H1 (cell line): ENCODE results near the gene ACTG1. TPM values are rescaled to one million over a fixed set of nuclear protein-coding genes. Genes with fewer than 3 reads are reported as not detected.

ENCODE experiments used
- CTCF ChIA-PET: fragments of 300-600 bp; sonication (Branson Sonifier 250); formaldehyde crosslinking; loops from one replicate; lab custom pipeline; 2021; ENCODE audit not compliant: partially characterized antibody; lab: Charles Lee
- POLR2A ChIA-PET: fragments of 300-600 bp; sonication (Branson Sonifier 250); formaldehyde crosslinking; loops from one replicate; lab custom pipeline; 2021; ENCODE audit warnings: inconsistent platforms; ENCODE audit not compliant: partially characterized antibody; lab: Charles Lee
- DNase-seq, 2 experiments: peaks; one replicate each; pipeline versions ENCODE4 v3.0.0 to v3.0.0-alpha.2; 2010 to 2022; ENCODE audit warnings: low spot score in 2 of 2, low read depth in 1 of 2, mixed read lengths in 1 of 2
- FAIRE-seq: peaks from 2 replicates; lab custom pipeline; 2011; peaks lifted over from hg19 to GRCh38; lab: Jason Lieb, UNC
- H2AFZ ChIP-seq: 2 replicates; pipeline ENCODE4 v1.8.1; 2012; ENCODE audit warnings: low read length, inconsistent platforms
- H2AK5ac ChIP-seq: 2 replicates; pipeline ENCODE4 v1.6.1; 2013; ENCODE audit warnings: low read depth, low read length
- H2BK120ac ChIP-seq: replicated peaks from 2 replicates; pipeline ENCODE3; 2013; ENCODE audit warnings: low read depth, low read length, inconsistent platforms
- H2BK12ac ChIP-seq: 2 replicates; pipeline ENCODE4 v1.6.1; 2013; ENCODE audit warnings: low read depth, low read length
- H2BK15ac ChIP-seq: 2 replicates; pipeline ENCODE4 v1.6.1; 2013; ENCODE audit warnings: low read length
- H2BK20ac ChIP-seq: 2 replicates; pipeline ENCODE4 v1.6.1; 2013; ENCODE audit warnings: low read length
- H2BK5ac ChIP-seq: 2 replicates; pipeline ENCODE4 v1.6.1; 2013; ENCODE audit warnings: low read depth, low read length
- H3K14ac ChIP-seq: 2 replicates; pipeline ENCODE4 v1.6.1; 2013; ENCODE audit warnings: inconsistent platforms; ENCODE audit not compliant: insufficient read length
- H3K18ac ChIP-seq: 2 replicates; pipeline ENCODE4 v1.6.1; 2013; ENCODE audit warnings: low read length; ENCODE audit errors: extremely low read depth
- H3K23ac ChIP-seq: 2 replicates; pipeline ENCODE4 v1.6.1; 2013; ENCODE audit warnings: inconsistent platforms; ENCODE audit not compliant: insufficient read length
- H3K23me2 ChIP-seq: 2 replicates; pipeline ENCODE4 v1.6.1; 2013; ENCODE audit warnings: low read depth, low read length
- H3K27ac ChIP-seq: 2 replicates; pipeline ENCODE4 v1.6.1; 2011; ENCODE audit warnings: low read depth, low read length, inconsistent platforms
- H3K27me3 ChIP-seq, 4 experiments: replicated peaks in 1 of 4; 1 replicate in 1 of 4; 2 replicates in 3 of 4; pipeline versions ENCODE4 v1.6.1 to v1.8.1; 2011 to 2013; ENCODE audit warnings: low read length in 3 of 4, mild to moderate bottlenecking in 3 of 4, inconsistent platforms in 2 of 4, mixed read lengths in 2 of 4, moderate library complexity in 1 of 4; ENCODE audit not compliant: control insufficient read depth in 3 of 4, insufficient read depth in 3 of 4; ENCODE audit errors: extremely low read depth in 1 of 4
- H3K36me3 ChIP-seq, 4 experiments: 2 replicates each; pipeline versions ENCODE4 v1.6.1 to v1.8.1; 2011 to 2013; ENCODE audit warnings: mild to moderate bottlenecking in 4 of 4, low read length in 3 of 4, moderate library complexity in 2 of 4, control low read depth in 1 of 4, inconsistent platforms in 1 of 4; ENCODE audit not compliant: insufficient read depth in 4 of 4, control insufficient read depth in 2 of 4
- H3K4ac ChIP-seq: replicated peaks from 2 replicates; pipeline ENCODE3; 2013; ENCODE audit warnings: low read length, low read depth, mixed read lengths, inconsistent platforms; ENCODE audit not compliant: insufficient read length
- H3K4me1 ChIP-seq, 4 experiments: replicated peaks in 1 of 4; 1 replicate in 1 of 4; 2 replicates in 3 of 4; pipeline versions ENCODE4 v1.6.1 to v1.8.1; 2011 to 2013; ENCODE audit warnings: low read length in 3 of 4, inconsistent platforms in 2 of 4, mixed read lengths in 1 of 4; ENCODE audit not compliant: insufficient read depth in 4 of 4, control insufficient read depth in 3 of 4
- H3K4me2 ChIP-seq, 2 experiments: 2 replicates each; pipeline versions ENCODE4 v1.6.1 to v1.8.1; 2011 to 2013; ENCODE audit warnings: low read depth in 2 of 2, low read length in 2 of 2, control low read depth in 1 of 2, inconsistent platforms in 1 of 2, mild to moderate bottlenecking in 1 of 2; ENCODE audit not compliant: insufficient read depth in 1 of 2
- H3K4me3 ChIP-seq, 4 experiments: fragments of 200-600, 300-600 bp in 1 of 4; sonication (generic), shearing (Covaris generic), sonication (Bioruptor Twin) in 1 of 4; 2 replicates each; pipeline versions ENCODE4 v1.5.1 to v1.8.1; 2011 to 2016; ENCODE audit warnings: low read length in 4 of 4, low read depth in 3 of 4, control low read depth in 2 of 4, inconsistent platforms in 2 of 4, mild to moderate bottlenecking in 2 of 4, mixed read lengths in 1 of 4, moderate library complexity in 1 of 4; ENCODE audit not compliant: insufficient read depth in 2 of 4; ENCODE audit errors: extremely low read depth in 1 of 4
- H3K56ac ChIP-seq: replicated peaks from 2 replicates; pipeline ENCODE3; 2013; ENCODE audit warnings: low read depth, mild to moderate bottlenecking, mixed read lengths, low read length, inconsistent platforms; ENCODE audit not compliant: insufficient read length
- H3K79me1 ChIP-seq: 2 replicates; pipeline ENCODE4 v1.6.1; 2013; ENCODE audit warnings: low read depth, low read length, control low read depth
- H3K79me2 ChIP-seq, 2 experiments: 2 replicates each; pipeline versions ENCODE4 v1.6.1 to v1.8.1; 2012 to 2013; ENCODE audit warnings: low read length in 2 of 2, mild to moderate bottlenecking in 2 of 2, inconsistent platforms in 1 of 2; ENCODE audit not compliant: insufficient read depth in 2 of 2, control insufficient read depth in 1 of 2
- H3K9ac ChIP-seq, 4 experiments: replicated peaks in 1 of 4; 1 replicate in 1 of 4; 2 replicates in 3 of 4; pipeline versions ENCODE4 v1.6.1 to v1.8.1; 2011 to 2013; ENCODE audit warnings: low read depth in 3 of 4, low read length in 3 of 4, control low read depth in 2 of 4, mild to moderate bottlenecking in 2 of 4, moderate library complexity in 2 of 4, inconsistent platforms in 1 of 4; ENCODE audit errors: extremely low read depth in 1 of 4
- H3K9me3 ChIP-seq, 2 experiments: 2 replicates each; pipeline versions ENCODE4 v1.6.1 to v1.8.1; 2012 to 2013; ENCODE audit warnings: mild to moderate bottlenecking in 2 of 2, moderate library complexity in 2 of 2, control low read depth in 1 of 2, inconsistent platforms in 1 of 2, low read depth in 1 of 2, low read length in 1 of 2, mixed read lengths in 1 of 2; ENCODE audit not compliant: insufficient read depth in 2 of 2
- H4K20me1 ChIP-seq, 2 experiments: replicated peaks in 1 of 2; 2 replicates each; pipeline versions ENCODE3 to v1.8.1; 2011 to 2013; ENCODE audit warnings: inconsistent platforms in 2 of 2, low read length in 2 of 2, mild to moderate bottlenecking in 1 of 2; ENCODE audit not compliant: insufficient read depth in 2 of 2, control insufficient read depth in 1 of 2
- H4K5ac ChIP-seq: 2 replicates; pipeline ENCODE4 v1.6.1; 2013; ENCODE audit warnings: low read length, low read depth, mixed read lengths, inconsistent platforms; ENCODE audit not compliant: insufficient read length
- H4K8ac ChIP-seq: 2 replicates; pipeline ENCODE4 v1.8.0; 2013; ENCODE audit warnings: mild to moderate bottlenecking, moderate library complexity, low read length, inconsistent platforms; ENCODE audit not compliant: insufficient read depth; ENCODE audit errors: extremely low read depth
- H4K91ac ChIP-seq: replicated peaks from 2 replicates; pipeline ENCODE3; 2013; ENCODE audit warnings: low read length, mixed read lengths, inconsistent platforms; ENCODE audit not compliant: insufficient read length
- EZH2 ChIP-seq: fragments of 200-600 bp; sonication (generic); IDR thresholded peaks from 2 replicates; pipeline ENCODE4 v1.7.1; 2012; ENCODE audit warnings: low read depth, mild to moderate bottlenecking, moderate library complexity, low read length, inconsistent platforms; ENCODE audit not compliant: severe bottlenecking
- GTF2F1 ChIP-seq: IDR thresholded peaks from 2 replicates; pipeline ENCODE4 v1.6.1; 2012; ENCODE audit warnings: low read depth, low read length, improper control_type of control experiment, borderline replicate concordance
- KDM4A ChIP-seq: IDR thresholded peaks from one replicate; pipeline ENCODE4 v1.7.1; 2012; ENCODE audit warnings: low read depth, mild to moderate bottlenecking, moderate library complexity, low read length, inconsistent platforms; ENCODE audit not compliant: severe bottlenecking
- MAFK ChIP-seq: IDR thresholded peaks from 2 replicates; pipeline ENCODE4 v1.6.1; 2012; ENCODE audit warnings: low read depth, mild to moderate bottlenecking, improper control_type of control experiment, low read length
- NRF1 ChIP-seq: IDR thresholded peaks from 2 replicates; pipeline ENCODE4 v1.6.1; 2011; ENCODE audit warnings: mild to moderate bottlenecking, low read depth, low read length, improper control_type of control experiment
- PHF8 ChIP-seq: fragments of 200-600 bp; sonication (generic); conservative IDR thresholded peaks from 2 replicates; pipeline ENCODE4 v1.7.1; 2012; ENCODE audit warnings: low read depth, mild to moderate bottlenecking, inconsistent platforms, low read length, moderate library complexity
- POLR2AphosphoS5 ChIP-seq: IDR thresholded peaks from 2 replicates; pipeline ENCODE4 v1.6.1; 2011; ENCODE audit warnings: low read depth, low read length
- SIX5 ChIP-seq: IDR thresholded peaks from 2 replicates; pipeline ENCODE4 v1.6.1; 2011; ENCODE audit warnings: mild to moderate bottlenecking, low read depth, low read length
- SP4 ChIP-seq: IDR thresholded peaks from 2 replicates; pipeline ENCODE4 v1.6.1; 2012; ENCODE audit warnings: low read length, inconsistent platforms
- TAF1 ChIP-seq: IDR thresholded peaks from 2 replicates; pipeline ENCODE4 v1.6.1; 2011; ENCODE audit warnings: mild to moderate bottlenecking, low read depth, low read length
- TCF12 ChIP-seq: IDR thresholded peaks from 2 replicates; pipeline ENCODE4 v1.6.1; 2011; ENCODE audit warnings: low read depth, mild to moderate bottlenecking, low read length
- WGBS, 2 experiments: shearing (Covaris generic) in 1 of 2; methylation state at CpG; one replicate each; pipeline versions ENCODE4 v1.1.6 to v1.1.7; 2013 to 2015; ENCODE audit warnings: low lambda C conversion rate in 2 of 2, mixed read lengths in 2 of 2, inconsistent platforms in 1 of 2, low coverage in 1 of 2, missing lambda C conversion rate in 1 of 2; ENCODE audit not compliant: insufficient replicate concordance in 2 of 2, insufficient coverage in 1 of 2, insufficient read length in 1 of 2; ENCODE audit errors: extremely low coverage in 1 of 2, missing lambda C conversion rate in 1 of 2; 5-methylcytosine and 5-hydroxymethylcytosine counted together
- polyA plus RNA-seq, 7 experiments: library from polyadenylated mRNA; depleted of rRNA in 3 of 7; stranded (reverse) in 5 of 7; unstranded in 2 of 7; fragments of >200 nt in 5 of 7; fragments of 200-250 nt in 2 of 7; gene quantifications; 1 replicate in 5 of 7; 2 replicates in 1 of 7; 4 replicates in 1 of 7; pipeline versions ENCODE4 v1.2.1 to v1.2.3, GENCODE V29; 2011 to 2013; ENCODE audit warnings: missing spikeins in 2 of 7, mixed read lengths in 2 of 7
- total RNA-seq: library from RNA; stranded (reverse); fragmentation: NEBNext Ultra II Directional; extraction: Animal tissue kit (Norgen Biotek cat#: 25700); gene quantifications from 2 replicates; pipeline ENCODE4 v1.2.1, GENCODE V29; 2021
- TF ChIP-seq, protein P1 (sequence below), 3 experiments: IDR thresholded peaks; 1 replicate in 2 of 3; 2 replicates in 1 of 3; pipeline versions ENCODE4 v1.5.1 to v1.6.1; 2011; ENCODE audit warnings: low read length in 3 of 3, mild to moderate bottlenecking in 3 of 3, inconsistent platforms in 2 of 3, low read depth in 1 of 3, moderate library complexity in 1 of 3; ENCODE audit not compliant: insufficient read depth in 1 of 3; ENCODE audit errors: control extremely low read depth in 1 of 3
- TF ChIP-seq, protein P2 (sequence below): IDR thresholded peaks from 2 replicates; pipeline ENCODE4 v1.6.1; 2012; ENCODE audit warnings: inconsistent platforms

ACTG1 gene
- total and polyA plus RNA-seq, 2 of the 8 experiments (the other 6 are each of a cell fraction or from before 2014, with no cell fraction given): 3,535 to 5,010 TPM

DNA sequence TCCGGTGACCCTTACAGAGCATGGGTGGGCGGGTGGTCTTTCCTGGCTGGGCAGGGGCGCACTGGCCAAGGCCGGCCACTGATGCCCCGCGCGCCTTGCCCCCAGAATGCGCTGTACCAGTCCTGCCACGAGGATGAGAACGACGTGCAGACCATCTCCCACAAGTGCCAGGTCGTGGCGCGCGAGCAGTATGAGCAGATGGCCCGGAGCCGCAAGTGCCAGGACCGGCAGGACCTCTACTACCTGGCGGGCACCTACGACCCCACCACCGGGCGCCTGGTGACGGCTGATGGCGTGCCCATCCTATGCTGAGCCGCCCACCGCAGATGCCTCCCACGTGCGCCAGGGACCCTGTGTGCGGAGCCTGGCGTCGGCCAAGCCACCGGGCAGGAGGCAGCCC lies 49.1 kb downstream of the ACTG1 start:
- Histone ChIP-seq H3K56ac (no peak overlapping the region), H3K79me2 (no peaks in the 10 kb centered on the region), H3K18ac (no peak overlapping the region), H3K4me2 (no peak overlapping the region), H2BK15ac (no peak overlapping the region), H3K9ac (no peak overlapping the region), H3K4me1 (peaks cover 0 to 8% (median under 1%) of the 10 kb centered on the region in 4 experiments; a peak in 2 of 7 replicates), H3K9me3 (no peaks in the 10 kb centered on the region), H3K36me3 (no peaks in the 10 kb centered on the region), H3K4me3 (no peak overlapping the region), H2BK5ac (no peak overlapping the region), H3K23ac (no peak overlapping the region), H4K91ac (no peak overlapping the region), H3K23me2 (no peaks in the 10 kb centered on the region), H3K79me1 (no peaks in the 10 kb centered on the region), H2BK20ac (no peak overlapping the region), H3K27me3 (no peaks in the 10 kb centered on the region), H3K14ac (no peak overlapping the region), H2AK5ac (no peak overlapping the region), H4K5ac (no peak overlapping the region), H3K27ac (no peak overlapping the region), H3K4ac (no peak overlapping the region), H2BK120ac (no peak overlapping the region), H4K8ac (no peak overlapping the region), H2AFZ (no peak overlapping the region), H4K20me1 (no peaks in the 10 kb centered on the region), H2BK12ac (no peak overlapping the region)
- CTCF ChIA-PET: no interaction called here
- FAIRE-seq (no peak), DNase-seq (no peak)
- POLR2A ChIA-PET: no interaction called here
- 95% methylated on average over 32 of the region's 32 CpGs; no CpG with 5 or more reads in 1 of the 2 experiments for WGBS, 2 experiments
- TF ChIP-seq TCF12 (no peak), KDM4A (no peak), MAFK (no peak), GTF2F1 (no peak), SP4 (no peak), EZH2 (no peak), NRF1 (no peak), POLR2AphosphoS5 (no peak), SIX5 (no peak), TAF1 (no peak), PHF8 (no peak)
- TF ChIP-seq, protein P1, sequence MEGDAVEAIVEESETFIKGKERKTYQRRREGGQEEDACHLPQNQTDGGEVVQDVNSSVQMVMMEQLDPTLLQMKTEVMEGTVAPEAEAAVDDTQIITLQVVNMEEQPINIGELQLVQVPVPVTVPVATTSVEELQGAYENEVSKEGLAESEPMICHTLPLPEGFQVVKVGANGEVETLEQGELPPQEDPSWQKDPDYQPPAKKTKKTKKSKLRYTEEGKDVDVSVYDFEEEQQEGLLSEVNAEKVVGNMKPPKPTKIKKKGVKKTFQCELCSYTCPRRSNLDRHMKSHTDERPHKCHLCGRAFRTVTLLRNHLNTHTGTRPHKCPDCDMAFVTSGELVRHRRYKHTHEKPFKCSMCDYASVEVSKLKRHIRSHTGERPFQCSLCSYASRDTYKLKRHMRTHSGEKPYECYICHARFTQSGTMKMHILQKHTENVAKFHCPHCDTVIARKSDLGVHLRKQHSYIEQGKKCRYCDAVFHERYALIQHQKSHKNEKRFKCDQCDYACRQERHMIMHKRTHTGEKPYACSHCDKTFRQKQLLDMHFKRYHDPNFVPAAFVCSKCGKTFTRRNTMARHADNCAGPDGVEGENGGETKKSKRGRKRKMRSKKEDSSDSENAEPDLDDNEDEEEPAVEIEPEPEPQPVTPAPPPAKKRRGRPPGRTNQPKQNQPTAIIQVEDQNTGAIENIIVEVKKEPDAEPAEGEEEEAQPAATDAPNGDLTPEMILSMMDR (IDR thresholded peaks at IDR 0.05; ENCODE audit: control extremely low read depth in 1 of 3, insufficient read depth in 1 of 3, low read depth in 1 of 3, low read length in 3 of 3): no peak
- TF ChIP-seq, protein P2, sequence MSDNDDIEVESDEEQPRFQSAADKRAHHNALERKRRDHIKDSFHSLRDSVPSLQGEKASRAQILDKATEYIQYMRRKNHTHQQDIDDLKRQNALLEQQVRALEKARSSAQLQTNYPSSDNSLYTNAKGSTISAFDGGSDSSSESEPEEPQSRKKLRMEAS: no peak
